GM19025 (cell line): ENCODE results near the gene RNF145.

Source experiments
- ATAC-seq: cut with Tn5 transposase; IDR thresholded peaks from one replicate; pipeline ENCODE4 v1.9.1; 2021; ENCODE audit warnings: mild to moderate bottlenecking, low read depth, moderate library complexity; ENCODE audit not compliant: unreplicated experiment

The RNF145 gene

DNA sequence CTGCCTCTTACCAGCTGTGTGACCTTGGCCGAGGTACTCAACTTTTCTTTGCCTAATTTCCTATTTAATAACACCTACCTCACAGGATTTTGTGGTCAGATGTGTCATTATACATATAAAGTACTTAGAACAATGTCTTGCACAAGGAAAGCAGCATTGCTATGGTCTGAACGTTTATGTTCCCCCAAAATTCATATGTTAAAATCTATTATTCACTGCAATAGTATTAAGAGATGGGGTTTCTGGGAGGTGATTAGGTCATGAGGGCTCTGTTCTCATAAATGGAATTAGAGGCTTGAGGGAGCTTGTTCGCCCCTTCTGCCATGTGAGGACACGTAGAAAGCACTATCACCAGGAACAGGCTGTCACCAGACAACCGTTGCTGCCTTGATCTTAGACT, 10.9 kb upstream of the RNF145 start:
- no peak for ATAC-seq

DNA sequence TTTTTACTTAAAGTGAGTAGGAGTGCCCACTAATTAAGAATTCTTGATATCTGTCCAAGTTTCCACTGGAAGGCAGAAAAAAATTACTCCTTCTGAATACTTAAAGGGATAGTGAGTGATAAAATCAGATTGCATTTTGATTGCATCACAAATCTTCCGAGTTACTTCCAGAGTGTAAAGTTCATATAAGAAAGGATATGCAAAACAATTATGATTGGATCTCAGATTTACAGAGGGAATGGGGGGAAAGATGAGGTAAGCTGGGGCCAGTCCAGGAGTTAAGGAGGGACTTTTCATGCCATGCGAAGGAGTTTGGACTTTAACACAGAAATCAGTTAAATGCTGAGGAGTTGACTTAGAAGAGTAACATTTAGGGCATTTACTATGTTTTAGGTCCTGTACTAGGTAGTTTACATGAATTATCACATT, 9.3 kb upstream of the RNF145 start:
- no peak for ATAC-seq

DNA sequence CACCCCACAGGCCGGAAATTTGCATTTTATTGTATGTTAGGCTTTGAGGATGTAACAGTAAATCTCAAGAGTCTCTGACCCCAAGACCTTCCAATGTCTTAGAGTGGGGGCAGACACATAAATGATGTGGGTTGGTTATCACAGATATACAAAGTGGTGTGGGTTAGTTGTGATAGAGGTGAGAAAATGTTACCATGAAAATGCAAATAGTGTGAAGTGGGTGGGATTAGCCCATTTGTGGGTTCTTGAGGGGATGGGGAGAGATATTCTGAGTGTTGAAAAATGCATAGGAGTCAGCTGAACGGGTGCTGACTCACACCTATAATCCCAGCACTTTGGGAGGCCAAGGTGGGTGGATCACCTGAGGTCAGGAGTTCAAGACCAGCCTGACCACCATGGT, 7.9 kb upstream of the RNF145 start:
- no peak for ATAC-seq

DNA sequence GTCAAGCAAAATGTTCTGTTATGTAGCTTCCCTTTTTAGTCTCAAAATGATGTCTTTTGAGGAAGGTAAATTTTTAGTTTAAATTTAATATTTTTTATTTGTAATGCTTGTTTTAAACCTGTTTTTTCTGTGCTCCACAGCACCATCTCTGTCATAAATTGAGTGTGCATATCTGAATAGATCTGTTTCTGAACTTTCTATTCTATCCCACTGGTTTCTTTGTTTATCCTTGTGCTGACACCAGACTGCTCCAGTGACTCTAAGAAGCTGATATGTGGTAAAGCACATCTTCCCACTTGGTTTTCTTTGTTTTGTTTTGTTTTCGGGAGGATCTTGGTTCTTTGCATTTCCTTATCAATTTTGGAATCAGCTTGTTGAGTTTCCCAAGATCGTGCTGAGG, 7.1 kb upstream of the RNF145 start:
- ATAC-seq, result no peak

DNA sequence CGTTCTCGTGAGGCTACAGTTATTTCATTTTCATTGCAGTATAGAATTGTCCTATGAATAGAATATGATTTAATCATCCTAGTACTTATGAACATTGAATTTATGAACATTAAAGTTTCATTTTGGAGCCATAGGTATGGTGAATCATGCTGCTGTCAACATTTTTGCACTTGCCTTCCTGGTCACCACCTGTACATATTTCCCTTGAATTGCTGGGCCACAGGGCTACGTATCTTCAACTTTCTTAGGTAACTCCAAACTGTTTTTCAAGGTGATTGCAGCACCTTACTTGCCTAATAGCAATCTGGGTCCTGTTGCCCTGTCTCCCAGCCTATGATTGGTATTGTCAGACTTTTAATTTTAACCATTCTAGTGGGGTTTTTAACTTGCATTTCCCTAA, 6.5 kb upstream of the RNF145 start:
- ATAC-seq, result no peak

DNA sequence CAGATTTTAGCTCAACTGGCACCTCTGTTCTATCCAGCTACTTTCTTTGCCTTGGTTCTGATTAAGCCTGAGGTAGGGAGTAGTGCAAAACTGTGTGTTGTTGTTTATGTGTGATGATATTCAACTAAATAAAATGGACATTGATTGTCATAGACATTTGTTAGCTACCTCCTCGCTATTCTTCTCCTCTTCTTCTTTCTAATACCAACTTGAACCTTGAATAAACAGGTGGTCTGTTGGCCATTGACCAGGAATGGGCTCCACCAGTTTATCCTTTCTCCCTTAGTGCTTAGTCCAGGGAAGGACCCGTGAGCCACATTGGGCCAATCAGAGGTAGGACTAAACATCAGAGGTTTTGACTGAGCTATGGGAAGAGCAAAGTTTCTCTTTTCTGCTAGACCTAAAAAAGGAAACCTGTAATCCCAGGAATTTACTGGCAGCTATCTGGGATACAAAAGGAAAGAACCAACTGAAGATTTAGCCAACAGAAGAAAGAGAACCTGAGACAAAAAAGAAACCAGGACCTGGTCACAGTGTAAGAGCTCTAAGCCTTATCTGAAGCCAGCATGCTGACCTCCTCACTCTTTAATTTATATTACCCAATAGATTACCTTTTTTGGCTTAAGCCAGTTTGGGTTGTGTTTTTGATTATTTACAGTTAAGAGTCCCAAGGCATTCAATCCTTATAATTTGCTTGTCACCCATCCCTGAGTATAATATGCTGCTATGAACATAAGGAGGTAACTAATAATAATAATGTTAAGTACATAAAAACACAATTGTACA, 5.3 kb upstream of the RNF145 start:
- ATAC-seq, result no peak

DNA sequence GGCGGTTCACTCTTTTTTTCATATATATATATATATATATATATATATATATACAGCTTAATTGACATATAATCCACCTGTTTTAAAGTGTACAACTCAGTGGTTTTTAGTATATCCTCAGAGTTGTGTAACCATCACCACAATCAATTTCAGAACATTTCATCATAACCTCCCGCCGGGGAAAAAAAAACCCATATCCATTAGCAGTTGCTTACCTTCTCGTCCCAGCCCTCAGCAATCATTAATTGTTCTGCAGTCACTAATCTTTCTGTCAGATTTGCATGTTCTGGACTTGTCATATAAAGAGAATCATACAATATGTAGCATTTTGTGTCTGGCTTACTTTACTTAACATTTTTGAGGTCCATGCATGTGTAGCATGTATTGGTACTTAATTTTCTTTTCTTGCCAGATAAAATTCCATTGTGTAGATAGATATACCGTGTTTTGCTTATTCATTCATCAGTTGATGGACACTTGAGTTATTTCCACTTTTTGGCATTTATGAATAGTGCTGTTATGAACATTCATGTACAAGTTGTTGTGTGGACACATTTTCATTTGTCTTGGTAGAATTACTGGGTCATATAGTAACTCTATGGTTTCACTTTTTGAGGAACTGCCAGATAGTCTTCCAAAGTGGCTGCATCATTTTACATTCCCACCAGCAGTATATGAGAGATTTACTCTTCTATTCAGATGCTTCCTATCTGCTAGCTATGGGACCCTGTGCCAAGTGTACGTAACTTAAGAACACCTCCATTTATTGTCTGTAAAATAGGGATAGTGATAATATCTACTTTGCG, 3.5 kb upstream of the RNF145 start:
- ATAC-seq, result no peak

DNA sequence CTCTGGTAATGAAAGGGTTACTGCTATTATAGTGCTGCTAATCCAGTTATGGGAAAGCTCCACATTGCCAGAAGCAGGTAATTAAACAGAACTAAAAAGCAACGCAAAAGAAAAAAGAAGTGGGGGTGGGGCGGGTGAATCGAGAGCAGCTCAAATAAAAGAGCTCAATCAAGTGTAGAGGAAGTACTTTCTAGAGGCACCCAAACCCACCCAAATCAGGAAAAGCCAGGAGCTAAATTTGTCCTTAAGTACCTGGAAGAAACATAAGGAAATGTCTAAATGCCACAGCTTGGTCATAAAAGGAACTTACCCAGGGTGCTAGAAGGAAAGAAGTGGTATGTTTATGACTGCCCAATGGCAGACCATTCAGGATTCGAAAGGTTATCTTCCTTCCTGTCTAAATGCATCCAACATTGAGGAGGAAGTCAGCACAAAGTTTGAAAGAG, 2.4 kb upstream of the RNF145 start:
- no peak for ATAC-seq

DNA sequence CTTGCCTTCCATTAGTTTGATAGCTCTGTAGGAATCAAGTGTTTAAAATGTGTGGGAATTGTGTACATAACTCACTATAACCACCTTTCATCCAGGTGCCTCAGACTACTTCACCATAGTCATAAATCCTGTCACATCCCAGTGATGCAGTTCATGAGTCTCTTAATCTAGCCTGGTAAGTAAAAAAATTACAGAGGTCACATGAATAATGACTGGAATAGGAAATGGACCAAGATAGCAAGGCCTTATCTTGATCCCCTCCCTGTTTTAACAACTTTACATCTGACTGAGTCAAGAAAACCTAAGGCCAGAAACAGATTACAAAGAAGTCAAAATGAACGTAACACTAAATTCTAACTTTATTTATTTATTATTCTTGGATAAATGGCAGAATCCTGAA, 1.5 kb upstream of the RNF145 start:
- ATAC-seq, result no peak

DNA sequence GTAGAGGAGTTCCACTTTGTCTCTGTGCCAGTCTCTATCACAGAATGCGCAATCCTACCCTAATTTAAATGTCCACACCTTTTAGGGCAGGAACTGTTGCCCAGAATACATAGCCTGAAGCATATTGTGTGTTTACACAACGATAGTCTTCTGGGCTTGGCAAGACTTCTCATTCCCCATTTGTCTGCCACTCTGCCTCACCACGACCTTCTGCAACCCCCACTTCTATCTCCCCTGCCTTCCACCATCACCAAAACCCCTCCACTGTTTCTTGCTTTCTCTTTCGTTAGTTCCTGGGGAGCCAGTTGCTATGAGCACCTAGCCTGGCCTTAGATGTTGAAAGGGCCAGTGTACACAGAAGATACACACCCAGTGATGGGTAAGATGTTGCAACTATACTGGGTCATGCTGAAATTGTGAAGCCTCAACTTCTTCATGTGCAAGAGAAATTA, 883 bp upstream of the RNF145 start:
- no peak for ATAC-seq

DNA sequence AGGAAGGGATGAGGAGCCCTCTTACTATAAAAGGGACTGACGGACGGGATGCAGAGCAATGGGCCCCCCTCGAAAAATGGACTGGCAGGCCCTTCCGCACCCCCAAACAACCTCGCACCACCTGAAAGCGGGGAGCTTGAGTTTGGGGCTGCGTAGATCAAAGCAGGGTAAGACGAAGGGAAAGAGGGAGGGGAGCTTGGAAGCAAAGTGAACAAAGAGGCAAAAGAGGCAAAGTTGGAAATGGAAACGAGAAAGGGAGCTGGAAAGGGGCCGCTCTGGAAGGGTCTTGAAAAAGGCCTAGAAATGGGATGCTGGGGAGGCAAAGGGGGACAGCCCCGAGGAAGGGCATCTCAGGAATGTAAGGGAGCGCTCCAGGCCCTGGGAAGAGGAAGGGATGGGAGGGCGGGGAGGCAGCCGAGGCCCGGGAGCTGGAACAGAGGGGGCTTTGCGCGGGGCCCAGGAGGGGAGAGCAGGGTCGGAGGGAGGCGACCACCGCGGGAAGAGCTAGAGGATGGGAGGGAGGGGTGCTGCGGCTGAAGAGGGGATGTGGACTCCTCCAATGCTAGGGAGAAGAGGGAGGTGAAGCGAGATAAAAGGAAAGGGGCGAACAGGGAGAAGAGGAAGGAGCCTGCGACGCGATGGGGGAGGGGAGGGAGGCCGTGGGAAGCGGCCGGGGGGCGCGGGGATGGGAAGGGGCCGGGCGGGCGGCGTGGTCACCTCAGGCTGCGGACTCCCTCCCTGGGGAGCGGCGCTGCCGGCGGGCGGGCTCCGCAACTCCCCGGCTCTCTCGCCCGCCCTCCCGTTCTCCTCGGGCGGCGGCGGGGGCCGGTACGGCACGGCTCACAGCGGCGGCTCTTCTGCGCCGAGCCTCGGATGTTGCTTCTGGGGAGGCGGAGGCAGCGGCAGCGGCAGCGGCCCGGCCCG, 577 bp downstream of the RNF145 start:
- ATAC-seq, result peak; percentile 10

DNA sequence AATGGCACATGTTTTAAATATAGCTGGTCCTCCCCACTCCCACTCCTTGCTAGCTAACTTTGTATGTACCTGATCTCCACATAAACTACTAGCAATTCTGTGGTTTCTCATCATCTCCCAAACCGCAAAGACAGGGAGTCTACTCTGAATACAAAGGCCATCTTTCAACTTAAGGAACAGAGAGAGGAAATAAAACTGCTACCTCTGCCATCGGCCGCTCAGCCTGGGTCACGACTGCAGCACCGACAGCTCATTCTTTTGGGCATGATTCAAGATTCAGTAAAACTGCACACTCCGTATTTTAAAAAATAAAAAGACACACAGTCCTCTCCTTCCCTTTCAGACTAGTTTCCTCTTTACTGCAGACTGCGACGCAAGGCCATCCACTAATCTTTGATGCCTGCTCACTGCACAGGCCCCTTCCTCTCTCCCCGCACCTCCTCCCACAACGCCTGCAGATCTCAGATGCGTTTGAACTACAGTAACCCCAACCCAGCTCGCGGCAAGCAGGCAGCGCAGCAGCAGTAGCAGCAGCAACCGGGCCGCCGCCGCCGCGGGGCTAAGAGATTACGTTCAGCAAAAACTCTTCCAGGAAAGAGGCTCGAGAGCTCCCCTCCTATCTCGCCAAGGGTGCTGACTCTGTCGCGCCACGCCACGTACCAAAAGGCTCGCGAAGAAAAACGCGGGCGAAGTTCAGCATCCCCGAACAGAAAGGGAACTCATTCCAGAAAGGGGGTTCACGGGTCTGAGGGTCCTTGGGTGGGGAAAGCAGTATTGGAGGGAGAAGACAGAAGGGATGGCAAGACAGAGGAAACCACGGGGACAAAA, 1.5 kb downstream of the RNF145 start:
- peak; percentile 33 for ATAC-seq

DNA sequence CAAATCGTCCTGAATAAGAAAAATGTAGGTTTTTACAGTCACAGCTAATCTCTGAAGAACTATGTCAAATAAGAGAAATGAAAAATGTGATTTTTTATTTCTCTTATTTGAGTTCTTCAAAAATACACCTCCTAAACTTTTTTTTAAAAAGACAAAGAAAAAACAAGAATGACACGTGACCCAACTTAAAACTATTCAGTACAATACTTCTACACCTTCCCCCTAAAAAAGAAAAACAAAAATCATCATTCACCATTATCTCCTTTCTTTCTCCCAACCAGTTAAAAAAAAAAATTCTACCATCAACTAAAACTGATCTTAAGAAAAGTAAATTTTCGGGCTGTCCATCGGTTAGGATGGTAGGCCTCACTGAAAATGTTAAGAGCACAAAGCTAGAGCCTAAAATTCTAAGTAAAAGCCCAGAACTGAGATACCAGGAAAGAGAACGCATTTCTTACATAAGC, 2.1 kb downstream of the RNF145 start:
- no peak for ATAC-seq

DNA sequence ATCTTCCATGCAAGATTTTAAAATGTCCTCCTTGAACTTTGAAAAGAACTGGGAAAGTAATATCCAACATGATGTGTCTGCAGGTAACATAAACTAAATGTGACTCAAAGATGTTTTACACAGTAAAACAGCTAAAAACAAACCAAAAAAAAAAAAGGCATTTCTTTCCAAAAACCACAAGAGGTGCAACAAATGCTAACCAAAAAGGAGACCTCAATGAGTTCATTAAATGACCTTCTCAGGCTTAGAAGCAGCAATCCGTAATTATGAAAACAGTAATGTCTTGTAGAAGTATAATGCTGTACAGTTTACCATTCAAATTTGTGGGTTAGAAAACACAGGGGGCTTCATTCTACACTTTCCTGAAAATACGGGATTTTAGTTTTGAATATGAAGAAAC, 2.5 kb downstream of the RNF145 start:
- no peak for ATAC-seq

DNA sequence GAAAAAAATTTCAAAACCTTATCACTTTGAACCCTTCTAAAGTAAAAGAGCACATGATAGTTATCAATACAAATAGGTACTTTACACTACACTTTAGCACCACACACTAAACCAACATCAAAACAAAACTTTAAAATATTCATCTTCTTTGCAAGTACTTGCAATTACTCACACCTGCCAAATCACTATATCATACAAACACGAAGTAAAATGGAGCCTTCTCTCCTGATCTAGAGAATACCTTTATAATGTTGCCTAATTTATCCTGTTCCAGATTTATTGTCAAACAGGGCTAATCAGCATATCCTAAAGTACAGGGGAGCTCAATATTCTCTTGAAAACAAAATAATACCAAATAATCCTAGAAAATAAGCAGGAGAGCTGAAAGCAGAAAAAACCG, 3.0 kb downstream of the RNF145 start:
- ATAC-seq, result no peak

DNA sequence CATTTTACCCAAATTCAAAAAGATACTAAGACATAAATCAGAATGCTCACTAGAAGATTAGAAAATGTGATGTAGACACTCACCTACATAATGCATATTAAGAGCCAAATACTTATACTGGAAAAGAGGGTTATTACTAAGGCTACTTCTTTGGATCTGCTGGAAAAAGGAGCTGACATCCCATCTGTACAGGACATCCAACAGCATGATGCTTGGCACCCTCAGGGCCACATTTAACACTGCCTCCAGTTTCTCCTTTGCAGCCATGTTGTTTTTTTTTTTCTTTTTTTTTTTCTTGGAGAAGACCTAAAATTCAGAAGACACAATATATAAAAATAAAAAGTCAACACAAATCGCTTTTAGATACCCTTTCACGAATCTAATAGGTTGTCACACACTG, 6.0 kb downstream of the RNF145 start:
- no peak for ATAC-seq

DNA sequence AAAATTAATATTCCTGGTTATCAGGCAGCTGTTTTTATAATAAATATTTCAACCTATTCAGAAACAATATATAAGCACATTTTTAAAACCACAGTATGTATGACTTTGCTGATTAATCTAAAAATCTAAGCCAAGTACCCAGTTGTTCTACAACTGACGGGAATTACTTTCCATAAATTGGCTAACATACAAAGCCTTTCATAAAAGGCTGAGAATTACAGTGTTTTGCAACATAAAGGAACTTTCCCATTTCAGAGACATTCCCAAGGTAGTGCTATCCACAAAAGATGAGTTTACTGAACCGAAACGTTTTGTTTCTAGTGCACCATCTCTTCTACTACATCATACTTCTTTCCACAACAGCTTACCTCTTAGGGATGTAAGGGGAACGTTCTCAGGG, 7.2 kb downstream of the RNF145 start:
- no peak for ATAC-seq

DNA sequence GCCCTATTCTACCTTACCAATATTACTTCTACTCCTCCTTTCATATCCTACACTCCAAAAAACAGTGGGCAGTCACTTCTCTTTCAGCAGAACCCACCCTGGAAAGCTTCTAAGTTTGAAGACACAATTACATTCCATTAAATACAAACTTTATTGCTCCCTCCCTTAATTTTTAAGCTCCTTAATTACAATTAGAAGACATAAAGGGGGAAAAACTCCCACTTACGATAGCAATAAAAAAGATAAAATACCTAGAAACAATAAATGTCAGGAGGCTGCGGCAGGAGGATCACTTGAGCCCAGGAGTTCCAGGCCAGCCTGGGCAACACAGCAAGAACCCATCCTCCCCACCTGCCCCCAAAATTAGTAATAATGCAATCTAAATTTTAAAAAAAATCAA, 9.6 kb downstream of the RNF145 start:
- no peak for ATAC-seq

DNA sequence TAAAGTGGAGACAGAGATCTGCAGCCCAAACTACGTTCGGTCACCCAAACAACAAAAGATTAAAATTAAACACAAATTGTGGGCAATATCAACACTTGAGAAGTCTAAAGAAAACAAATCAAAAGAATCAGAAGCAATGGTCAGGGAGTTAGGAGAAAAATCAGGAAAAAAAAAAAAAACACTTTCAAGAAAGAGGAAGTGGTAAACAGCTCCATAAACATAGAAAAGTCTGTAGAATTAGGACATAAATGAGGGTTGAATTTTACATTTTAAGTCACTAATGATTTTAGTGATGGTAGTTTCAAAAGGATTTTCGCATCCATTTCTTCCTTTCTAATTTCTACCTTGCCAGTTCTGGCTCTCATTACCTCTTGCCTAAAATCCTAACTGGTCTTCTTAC, 10.1 kb downstream of the RNF145 start:
- ATAC-seq, result no peak
